ENCODE data around the gene CETN3.
"Not testable (repeated sequence)": the region's sequence is repeated elsewhere in the genome, so short reads cannot be mapped to it uniquely, and the experiment has no call there.

Gene CETN3

DNA sequence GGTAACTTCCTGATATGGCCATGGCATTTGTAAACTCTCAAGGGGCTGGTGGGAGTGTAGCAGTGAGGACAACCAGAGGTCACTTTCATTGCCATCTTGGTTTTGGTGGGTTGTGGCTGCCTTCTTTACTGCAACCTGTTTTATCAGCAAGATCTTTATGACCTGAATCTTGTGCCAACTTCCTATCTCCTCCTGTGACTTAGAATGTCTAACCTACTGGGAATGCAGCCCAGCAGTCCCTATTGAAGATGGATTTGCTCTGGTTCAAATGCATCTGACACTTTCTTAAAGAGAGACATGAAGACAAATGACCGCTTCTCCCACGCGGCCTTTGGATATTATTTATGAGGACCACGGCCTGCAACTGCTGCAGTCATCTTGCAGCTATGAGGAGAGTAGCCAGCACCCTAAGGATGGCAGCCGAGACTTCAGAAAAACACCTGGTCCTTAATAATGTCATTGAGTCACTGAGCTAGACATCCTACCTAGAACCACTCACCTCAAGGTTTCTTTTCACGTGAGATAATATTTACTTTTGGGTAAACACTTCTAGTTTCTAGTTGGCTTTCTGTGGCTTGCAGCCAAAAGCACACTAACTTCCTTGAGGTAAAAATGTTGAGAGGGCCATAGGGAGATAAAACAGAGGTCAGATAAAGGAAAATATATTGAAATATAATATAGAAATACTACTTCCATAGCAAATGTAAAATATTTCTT, 28.2 kb downstream of the CETN3 start:
- DNase-seq = no peak

- DNase-seq = no peak
Measured at GRCh38 chr5:90379652-90380051, 29.9 kb downstream of the CETN3 start.

- no peak for DNase-seq
Measured at GRCh38 chr5:90378752-90379151, 30.8 kb downstream of the CETN3 start.

- DNase-seq = not testable (repeated sequence)
Measured at GRCh38 chr5:90371269-90371668, 38.3 kb downstream of the CETN3 start.

GRCh38 chr5:90368454-90369246, 40.9 kb downstream of the CETN3 start:
- DNase-seq = no peak

- DNase-seq = no peak
Measured at GRCh38 chr5:90367879-90368278, 41.7 kb downstream of the CETN3 start.

- DNase-seq = no peak
Measured at GRCh38 chr5:90366948-90367347, 42.6 kb downstream of the CETN3 start.

- no peak for DNase-seq
Measured at GRCh38 chr5:90365328-90365727, 44.2 kb downstream of the CETN3 start.

GRCh38 chr5:90359073-90359920, 50.3 kb downstream of the CETN3 start:
- no peak for DNase-seq

- peak; percentile 63 for DNase-seq
Measured at GRCh38 chr5:90356622-90357021, 52.9 kb downstream of the CETN3 start.

GRCh38 chr5:90356176-90356575, 53.4 kb downstream of the CETN3 start:
- DNase-seq = no peak

DNA sequence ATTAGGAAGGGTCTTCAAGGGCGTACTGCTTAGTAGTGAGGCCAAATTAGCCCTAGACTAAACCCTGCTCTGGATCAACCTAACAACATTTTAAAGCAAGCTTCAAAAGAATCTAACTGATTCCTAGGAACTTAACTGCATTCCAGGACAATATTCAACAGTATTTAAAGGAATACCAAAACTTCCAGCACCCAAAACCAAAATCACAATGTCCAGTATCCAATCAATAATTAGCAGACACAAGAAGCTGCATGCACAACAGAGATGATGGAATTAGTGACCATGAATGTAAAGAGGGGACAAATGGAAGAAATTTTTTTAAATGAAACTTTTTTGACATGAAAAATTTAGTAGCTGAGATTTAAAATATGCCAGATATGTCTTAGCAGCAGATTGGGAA, 53.9 kb downstream of the CETN3 start:
- DNase-seq = no peak

DNA sequence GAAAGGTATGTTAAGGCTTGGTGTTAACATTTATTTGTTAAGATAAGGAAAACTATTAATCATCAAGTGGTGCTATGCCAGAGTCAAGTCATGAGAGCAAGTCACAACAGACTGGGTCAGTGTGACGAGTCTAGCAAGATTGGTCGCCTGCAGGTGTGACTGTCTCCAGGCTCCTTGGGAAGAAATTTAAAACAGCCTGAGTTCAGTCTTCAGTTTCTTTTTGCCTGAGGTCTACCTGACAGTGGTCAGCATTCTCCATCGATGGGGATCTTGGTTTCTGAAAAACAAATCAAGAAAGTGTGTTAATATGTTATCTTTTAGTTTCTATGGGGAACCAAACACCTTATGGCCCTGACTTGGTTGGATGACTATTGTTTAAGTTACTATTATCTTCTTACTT, 56.3 kb downstream of the CETN3 start:
- DNase-seq = no peak

DNA sequence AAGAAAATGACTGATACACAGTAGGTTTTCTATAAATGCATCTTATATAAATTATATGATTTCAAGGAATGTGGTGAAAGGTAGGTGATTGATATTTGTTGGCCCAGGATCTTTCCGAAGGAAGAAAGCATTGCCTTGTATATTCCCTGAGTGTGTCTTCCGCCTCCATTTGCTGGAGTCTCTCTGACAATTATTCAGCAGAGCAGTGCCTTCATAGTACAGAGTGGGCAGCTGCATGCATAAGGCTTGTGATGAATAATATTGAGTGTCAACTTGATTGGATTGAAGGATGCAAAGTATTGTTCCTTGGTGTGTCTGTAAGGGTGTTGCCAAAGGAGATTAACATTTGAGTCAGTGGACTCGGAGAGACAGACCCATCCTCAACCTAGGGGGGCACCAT, 58.5 kb downstream of the CETN3 start:
- DNase-seq = no peak

- no peak for DNase-seq
Measured at GRCh38 chr5:90347462-90347861, 62.1 kb downstream of the CETN3 start.

DNA sequence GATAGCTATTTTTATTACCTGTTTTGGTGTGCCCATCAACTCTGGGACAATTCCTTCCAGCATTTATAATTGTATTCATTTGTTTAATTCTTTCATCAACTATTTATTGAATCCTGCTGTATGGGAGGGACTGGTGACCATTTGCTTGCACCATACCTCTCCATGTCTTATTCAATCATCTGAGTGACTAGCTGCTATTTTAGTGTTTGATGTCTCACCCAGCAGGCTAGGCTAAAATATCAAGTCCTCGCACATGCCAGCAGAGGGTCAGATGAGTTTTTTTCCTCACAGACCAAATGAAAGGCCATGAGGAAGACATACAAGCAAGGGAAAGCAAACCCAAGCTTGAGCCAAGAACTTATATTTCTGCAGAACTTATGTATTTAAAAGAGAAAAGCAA, 63.9 kb downstream of the CETN3 start:
- no peak for DNase-seq

- DNase-seq = no peak
Measured at GRCh38 chr5:90344689-90345088, 64.9 kb downstream of the CETN3 start.

DNA sequence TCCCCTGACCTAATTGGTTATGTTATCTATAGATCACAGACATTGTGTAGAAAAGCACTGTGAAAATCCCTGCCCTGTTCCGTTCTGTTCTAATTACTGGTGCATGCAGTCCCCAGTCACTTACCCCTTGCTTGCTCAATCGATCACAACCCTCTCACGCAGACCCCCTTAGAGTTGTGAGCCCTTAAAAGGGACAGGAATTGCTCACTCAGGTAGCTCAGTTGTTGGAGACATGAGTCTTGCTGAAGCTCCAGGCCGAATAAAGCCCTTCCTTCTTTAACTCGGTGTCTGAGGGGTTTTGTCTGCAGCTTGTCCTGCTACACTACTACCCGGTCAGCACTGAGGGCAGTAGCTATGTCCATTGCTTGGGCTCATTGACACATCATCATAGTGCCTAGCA, 65.8 kb downstream of the CETN3 start:
- DNase-seq = not testable (repeated sequence)

DNA sequence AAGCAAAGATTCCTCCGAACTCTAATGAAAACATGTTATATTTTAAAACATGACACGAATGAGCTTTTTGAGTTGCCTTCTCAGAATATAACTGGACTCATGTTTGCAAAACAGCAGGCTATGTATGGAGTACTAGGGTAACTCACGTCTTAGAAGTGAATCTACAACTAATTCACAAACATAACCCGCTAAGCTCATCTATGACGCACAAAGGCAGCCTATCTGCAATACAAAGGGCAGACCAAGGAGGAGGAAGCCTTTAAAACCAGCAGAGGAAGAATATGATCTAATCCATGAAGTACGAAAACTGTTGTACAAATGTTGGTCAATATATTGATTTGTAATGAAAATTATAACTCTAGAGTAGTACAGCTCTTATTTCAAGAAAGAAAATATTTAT, 67.0 kb downstream of the CETN3 start:
- DNase-seq = no peak

Measured in fibroblast of skin of abdomen (primary cell).